Neuronal stem cell (in vitro differentiated cells): Measurements from ENCODE around the gene OS9.
"Not testable (repeated sequence)": the region's sequence is repeated elsewhere in the genome, so short reads cannot be mapped to it uniquely, and the experiment has no call there.

ENCODE experiments used
- DNase-seq: peaks from one replicate; pipeline ENCODE4 v3.0.0-alpha.2; 2013; ENCODE audit warnings: low spot score
- H2AFZ ChIP-seq: one replicate; pipeline ENCODE4 v1.6.1; 2013; ENCODE audit warnings: mild to moderate bottlenecking, low read length, inconsistent platforms
- H2AK5ac ChIP-seq: 2 replicates; pipeline ENCODE4 v1.6.1; 2013; ENCODE audit warnings: low read depth, mild to moderate bottlenecking, inconsistent platforms, low read length, moderate library complexity, mixed read lengths
- H2BK120ac ChIP-seq: 2 replicates; pipeline ENCODE4 v1.6.1; 2013; ENCODE audit warnings: low read depth, mild to moderate bottlenecking, inconsistent platforms, low read length, moderate library complexity, mixed read lengths
- H2BK12ac ChIP-seq: one replicate; pipeline ENCODE4 v1.6.1; 2013; ENCODE audit warnings: low read length, inconsistent platforms
- H2BK15ac ChIP-seq: 2 replicates; pipeline ENCODE4 v1.6.1; 2013; ENCODE audit warnings: mild to moderate bottlenecking, low read length, inconsistent platforms, mixed read lengths
- H2BK5ac ChIP-seq: one replicate; pipeline ENCODE4 v1.6.1; 2013; ENCODE audit warnings: inconsistent platforms, mild to moderate bottlenecking, low read length, moderate library complexity
- H3K14ac ChIP-seq: one replicate; pipeline ENCODE4 v1.6.1; 2013; ENCODE audit warnings: low read length, inconsistent platforms
- H3K18ac ChIP-seq: 2 replicates; pipeline ENCODE4 v1.6.1; 2013; ENCODE audit warnings: low read length, inconsistent platforms
- H3K23ac ChIP-seq: 2 replicates; pipeline ENCODE4 v1.6.1; 2013; ENCODE audit warnings: low read depth, mild to moderate bottlenecking, mixed read lengths, low read length, inconsistent platforms; ENCODE audit not compliant: poor library complexity
- H3K27ac ChIP-seq: replicated peaks from 3 replicates; pipeline ENCODE4 v1.5.1; 2013; ENCODE audit warnings: low read length, inconsistent platforms
- H3K27me3 ChIP-seq, 3 experiments: 2 replicates each; pipeline ENCODE4 v1.6.1; 2013; ENCODE audit warnings: low read length in 3 of 3, mild to moderate bottlenecking in 2 of 3, inconsistent platforms in 1 of 3, low read depth in 1 of 3, mixed read lengths in 1 of 3, moderate library complexity in 1 of 3; ENCODE audit not compliant: control insufficient read depth in 3 of 3, insufficient read depth in 3 of 3
- H3K36me3 ChIP-seq, 2 donors: replicated peaks in 1 of 2; 2 replicates each; pipeline ENCODE4 v1.6.1; 2013; ENCODE audit warnings: low read length in 2 of 2; ENCODE audit not compliant: control insufficient read depth in 2 of 2, insufficient read depth in 2 of 2
- H3K4ac ChIP-seq: 2 replicates; pipeline ENCODE4 v1.6.1; 2013; ENCODE audit warnings: inconsistent platforms, mild to moderate bottlenecking, low read length, moderate library complexity
- H3K4me1 ChIP-seq, 2 donors: 1 replicate in 1 of 2; 2 replicates in 1 of 2; pipeline ENCODE4 v1.6.1; 2013; ENCODE audit warnings: low read length in 2 of 2, low read depth in 1 of 2; ENCODE audit not compliant: control insufficient read depth in 2 of 2, insufficient read depth in 1 of 2
- H3K4me2 ChIP-seq: one replicate; pipeline ENCODE4 v1.6.1; 2013; ENCODE audit warnings: mild to moderate bottlenecking, low read length, inconsistent platforms; ENCODE audit not compliant: insufficient read depth, poor library complexity, severe bottlenecking
- H3K4me3 ChIP-seq, 2 donors: 2 replicates each; pipeline ENCODE4 v1.5.1; 2013; ENCODE audit warnings: low read length in 2 of 2, mild to moderate bottlenecking in 2 of 2, inconsistent platforms in 1 of 2, moderate library complexity in 1 of 2
- H3K79me1 ChIP-seq: one replicate; pipeline ENCODE4 v1.6.1; 2013; ENCODE audit warnings: low read depth, mild to moderate bottlenecking, inconsistent platforms, low read length, moderate library complexity
- H3K9ac ChIP-seq: one replicate; pipeline ENCODE4 v1.6.1; 2013; ENCODE audit warnings: mild to moderate bottlenecking, low read depth, low read length, inconsistent platforms; ENCODE audit not compliant: poor library complexity
- H3K9me3 ChIP-seq, 2 donors: replicated peaks in 1 of 2; 2 replicates each; pipeline versions ENCODE3 to v1.6.1; 2013; ENCODE audit warnings: low read length in 2 of 2, mild to moderate bottlenecking in 2 of 2, inconsistent platforms in 1 of 2, low read depth in 1 of 2, mixed read lengths in 1 of 2, moderate library complexity in 1 of 2; ENCODE audit not compliant: control insufficient read depth in 2 of 2, insufficient read depth in 1 of 2
- H4K8ac ChIP-seq: one replicate; pipeline ENCODE4 v1.6.1; 2013; ENCODE audit warnings: low read depth, mild to moderate bottlenecking, inconsistent platforms, low read length, moderate library complexity
- H4K91ac ChIP-seq: one replicate; pipeline ENCODE4 v1.6.1; 2013; ENCODE audit warnings: low read length, low read depth, mild to moderate bottlenecking, inconsistent platforms; ENCODE audit not compliant: poor library complexity
- WGBS, 2 donors: extraction: QIAGEN DNeasy Blood & Tissue Kit; methylation state at CpG; one replicate each; pipeline ENCODE4 v1.1.7; 2013; ENCODE audit warnings: missing lambda C conversion rate in 2 of 2, mixed read lengths in 1 of 2; ENCODE audit not compliant: insufficient read length in 2 of 2, insufficient replicate concordance in 1 of 2; ENCODE audit errors: extremely low coverage in 2 of 2; 5-methylcytosine and 5-hydroxymethylcytosine counted together

Gene OS9

GRCh38 chr12:57655541-57656240, 38.2 kb upstream of the OS9 start:
- Histone ChIP-seq H3K27me3 (peaks cover 0 to 3% (median 0%) of the 10 kb centered on the region in 3 experiments), H3K9me3 (peaks cover 2 to 3% of the 10 kb centered on the region in 2 donors), H3K79me1 (no peaks in the 10 kb centered on the region), H2BK15ac (no peak overlapping the region), H3K36me3 (no peaks in the 10 kb centered on the region), H3K4me2 (no peak overlapping the region), H3K18ac (no peak overlapping the region), H3K23ac (no peak overlapping the region), H3K4ac (no peak overlapping the region), H3K4me3 (peak overlapping the region in 1 of 2 donors; percentile 59), H4K91ac (no peak overlapping the region), H2AFZ (no peak overlapping the region), H3K4me1 (no peaks in the 10 kb centered on the region), H3K14ac (no peak overlapping the region), H2BK5ac (peak overlapping the region; percentile 71), H2AK5ac (no peak overlapping the region), H3K9ac (peak overlapping the region; percentile 12), H3K27ac (no peak overlapping the region), H2BK12ac (no peak overlapping the region), H4K8ac (no peak overlapping the region), H2BK120ac (no peak overlapping the region)
- no peak for DNase-seq
- WGBS, 2 donors: no CpG with 5 or more reads among the region's 23 CpGs

DNA sequence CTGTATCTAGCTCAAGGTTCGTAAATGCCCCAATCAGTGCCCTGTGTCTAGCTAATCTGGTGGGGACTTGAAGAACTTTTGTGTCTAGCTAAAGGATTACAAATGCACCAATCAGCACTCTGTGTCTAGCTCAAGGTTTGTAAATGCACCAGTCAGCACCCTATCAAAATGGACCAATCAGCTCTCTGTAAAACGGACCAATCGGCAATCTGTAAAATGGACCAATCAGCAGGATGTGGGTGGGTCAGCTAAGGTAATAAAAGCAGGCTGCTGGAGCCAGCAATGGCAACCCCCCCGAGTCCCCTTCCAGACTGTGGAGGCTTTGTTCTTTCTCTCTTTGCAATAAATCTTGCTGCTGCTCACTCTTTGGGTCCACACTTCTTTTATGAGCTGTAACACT, 37.5 kb upstream of the OS9 start:
- H2AFZ ChIP-seq, H4K91ac ChIP-seq, H2BK120ac ChIP-seq, H2AK5ac ChIP-seq, H3K27ac ChIP-seq, H3K27me3 ChIP-seq, H3K36me3 ChIP-seq, H3K4ac ChIP-seq, H2BK12ac ChIP-seq, H3K23ac ChIP-seq, H3K14ac ChIP-seq, H3K18ac ChIP-seq, H3K9me3 ChIP-seq, H3K4me1 ChIP-seq, H3K4me2 ChIP-seq, H3K4me3 ChIP-seq, H2BK5ac ChIP-seq, H3K9ac ChIP-seq, H4K8ac ChIP-seq, H2BK15ac ChIP-seq, DNase-seq, H3K79me1 ChIP-seq: not testable (repeated sequence)
- WGBS, 2 donors: no CpG with 5 or more reads among the region's 4 CpGs

DNA sequence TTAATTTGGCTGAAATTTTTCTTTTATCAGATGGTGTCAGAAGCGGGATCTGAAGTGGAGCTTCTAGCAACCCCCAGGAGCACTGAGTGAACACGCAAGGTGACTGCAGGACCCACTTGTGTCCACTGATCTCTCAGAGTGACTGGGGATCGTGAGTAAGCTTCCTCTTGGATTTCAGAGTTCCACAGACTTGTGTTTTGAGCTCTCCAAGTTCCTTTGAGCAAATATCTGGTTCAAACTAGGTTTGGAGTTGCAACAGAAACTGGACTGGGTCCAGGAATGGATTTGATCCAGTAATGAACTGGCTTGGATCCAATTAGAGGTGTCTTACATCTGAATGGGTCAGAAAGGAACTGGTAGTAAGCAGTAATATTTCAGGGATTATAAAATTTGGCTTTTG, 36.2 kb upstream of the OS9 start:
- Histone ChIP-seq H3K9ac (no peak overlapping the region), H3K79me1 (no peaks in the 10 kb centered on the region), H2BK15ac (no peak overlapping the region), H3K4me3 (no peak overlapping the region), H4K91ac (no peak overlapping the region), H2BK5ac (no peak overlapping the region), H3K4me1 (no peaks in the 10 kb centered on the region), H2BK12ac (no peak overlapping the region), H2AK5ac (no peak overlapping the region), H3K27me3 (peaks cover 0 to 3% (median 0%) of the 10 kb centered on the region in 3 experiments), H3K23ac (no peak overlapping the region), H3K9me3 (peaks cover 3 to 10% of the 10 kb centered on the region in 2 donors), H3K14ac (no peak overlapping the region), H3K36me3 (no peaks in the 10 kb centered on the region), H3K27ac (no peak overlapping the region), H2AFZ (no peak overlapping the region), H2BK120ac (no peak overlapping the region), H3K4ac (no peak overlapping the region), H3K18ac (no peak overlapping the region), H4K8ac (no peak overlapping the region), H3K4me2 (no peak overlapping the region)
- no CpG with 5 or more reads among the region's 3 CpGs for WGBS, 2 donors
- no peak for DNase-seq

DNA sequence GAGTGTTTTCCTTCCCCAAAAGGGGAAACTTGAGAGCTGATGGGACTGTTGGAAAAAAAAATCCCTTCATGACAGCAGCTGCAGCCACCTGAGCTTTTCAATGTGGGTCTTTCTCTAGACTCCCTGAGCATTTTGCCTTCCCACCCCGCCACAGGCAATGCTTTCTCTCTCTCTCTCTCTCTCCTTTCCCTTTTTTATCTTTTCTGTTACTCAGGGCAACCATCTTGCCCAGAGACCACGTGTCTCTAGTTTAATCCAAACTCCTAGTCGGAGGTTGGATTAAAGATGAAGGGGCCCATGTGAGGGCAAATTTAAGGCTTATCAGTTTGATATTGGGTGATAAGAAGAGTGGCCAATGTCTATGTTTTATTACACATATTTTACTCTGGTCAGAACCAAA, 35.0 kb upstream of the OS9 start:
- no peak overlapping the region for H3K23ac ChIP-seq
- no peaks in the 10 kb centered on the region for H3K4me1 ChIP-seq
- no peaks in the 10 kb centered on the region for H3K79me1 ChIP-seq
- no peak for DNase-seq
- no peak overlapping the region for H3K4ac ChIP-seq
- peaks cover 0 to 3% (median 0%) of the 10 kb centered on the region in 3 experiments for H3K27me3 ChIP-seq
- H2AK5ac ChIP-seq: no peak overlapping the region
- H3K9me3 ChIP-seq: peaks cover 3 to 15% of the 10 kb centered on the region in 2 donors
- H4K8ac ChIP-seq: no peak overlapping the region
- no peak overlapping the region for H3K4me2 ChIP-seq
- H2BK15ac ChIP-seq: no peak overlapping the region
- no peak overlapping the region for H3K4me3 ChIP-seq
- H3K27ac ChIP-seq: no peak overlapping the region
- H2AFZ ChIP-seq: no peak overlapping the region
- no peak overlapping the region for H2BK5ac ChIP-seq
- H3K18ac ChIP-seq: no peak overlapping the region
- no peaks in the 10 kb centered on the region for H3K36me3 ChIP-seq
- WGBS, 2 donors: no CpG with 5 or more reads among the region's 3 CpGs
- no peak overlapping the region for H3K14ac ChIP-seq
- H4K91ac ChIP-seq: no peak overlapping the region
- no peak overlapping the region for H2BK120ac ChIP-seq
- no peak overlapping the region for H3K9ac ChIP-seq
- H2BK12ac ChIP-seq: no peak overlapping the region
